Measurements from ENCODE around the gene RGS7. TPM values are rescaled to one million over a fixed set of nuclear protein-coding genes. Genes with fewer than 3 reads are reported as not detected.

The RGS7 gene
- total RNA-seq, 1 donor from 2014 or later = 2.5 TPM

DNA sequence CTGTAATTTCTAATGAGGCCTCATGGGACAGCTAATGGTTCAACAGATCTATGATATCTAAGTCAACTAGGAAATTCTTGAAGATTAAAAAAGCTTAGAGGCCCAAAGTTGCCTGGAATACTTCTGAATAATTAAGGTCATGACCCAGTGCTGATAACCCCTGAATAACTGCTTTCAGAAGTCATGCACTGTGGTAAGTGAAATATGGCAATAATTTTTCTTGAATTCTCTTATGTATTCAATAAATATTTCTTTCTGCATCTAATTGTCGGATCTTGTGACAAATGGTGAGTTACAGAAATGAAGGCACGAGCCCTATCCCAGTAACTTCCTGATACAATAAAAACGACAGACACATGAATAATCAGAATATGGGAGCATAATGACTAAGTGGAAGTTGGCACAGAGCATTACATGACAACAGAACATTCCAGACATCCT lies 525.8 kb downstream of the RGS7 start:
- TF ChIP-seq, protein P1, sequence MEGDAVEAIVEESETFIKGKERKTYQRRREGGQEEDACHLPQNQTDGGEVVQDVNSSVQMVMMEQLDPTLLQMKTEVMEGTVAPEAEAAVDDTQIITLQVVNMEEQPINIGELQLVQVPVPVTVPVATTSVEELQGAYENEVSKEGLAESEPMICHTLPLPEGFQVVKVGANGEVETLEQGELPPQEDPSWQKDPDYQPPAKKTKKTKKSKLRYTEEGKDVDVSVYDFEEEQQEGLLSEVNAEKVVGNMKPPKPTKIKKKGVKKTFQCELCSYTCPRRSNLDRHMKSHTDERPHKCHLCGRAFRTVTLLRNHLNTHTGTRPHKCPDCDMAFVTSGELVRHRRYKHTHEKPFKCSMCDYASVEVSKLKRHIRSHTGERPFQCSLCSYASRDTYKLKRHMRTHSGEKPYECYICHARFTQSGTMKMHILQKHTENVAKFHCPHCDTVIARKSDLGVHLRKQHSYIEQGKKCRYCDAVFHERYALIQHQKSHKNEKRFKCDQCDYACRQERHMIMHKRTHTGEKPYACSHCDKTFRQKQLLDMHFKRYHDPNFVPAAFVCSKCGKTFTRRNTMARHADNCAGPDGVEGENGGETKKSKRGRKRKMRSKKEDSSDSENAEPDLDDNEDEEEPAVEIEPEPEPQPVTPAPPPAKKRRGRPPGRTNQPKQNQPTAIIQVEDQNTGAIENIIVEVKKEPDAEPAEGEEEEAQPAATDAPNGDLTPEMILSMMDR (conservative IDR thresholded peaks at IDR 0.05) = no peak
- Mint-ChIP-seq H3K27me3 (peaks cover 13% of the 10 kb centered on the region), H3K36me3 (no peaks in the 10 kb centered on the region), H3K27ac (no peak overlapping the region), H3K9me3 (peaks cover 7% of the 10 kb centered on the region), H3K4me1 (ENCODE audit: unreplicated experiment) (peaks cover 7% of the 10 kb centered on the region), H3K4me3 (no peak overlapping the region)
- DNase-seq (ENCODE audit: extremely low spot score, unreplicated experiment) = no peak

DNA sequence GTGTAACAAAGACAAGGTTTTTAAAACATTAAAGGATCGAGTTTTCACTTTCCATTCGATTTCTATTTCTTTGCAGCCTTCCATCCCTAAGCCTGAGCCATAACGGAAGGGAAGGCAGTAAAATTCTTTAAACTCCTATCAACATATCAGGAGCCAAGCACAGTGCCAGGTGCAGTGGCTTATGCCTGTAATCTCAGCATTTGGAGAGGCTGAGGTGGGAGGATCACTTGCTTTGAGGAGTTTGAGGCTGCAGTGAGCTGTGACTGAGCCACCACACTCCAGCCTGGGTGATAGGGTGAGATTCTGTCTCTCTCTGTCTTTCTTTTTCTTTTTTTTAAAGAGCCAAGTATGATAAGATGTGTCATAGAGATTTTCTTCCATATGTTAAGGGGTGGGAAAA lies 527.5 kb downstream of the RGS7 start:
- H3K27ac Mint-ChIP-seq = no peak overlapping the region
- H3K36me3 Mint-ChIP-seq = no peaks in the 10 kb centered on the region
- TF ChIP-seq, protein P1 (conservative IDR thresholded peaks at IDR 0.05) = no peak
- peaks cover 7% of the 10 kb centered on the region for H3K9me3 Mint-ChIP-seq
- H3K27me3 Mint-ChIP-seq = peaks cover 13% of the 10 kb centered on the region
- no peak overlapping the region for H3K4me3 Mint-ChIP-seq
- peaks cover 7% of the 10 kb centered on the region for H3K4me1 Mint-ChIP-seq (ENCODE audit: unreplicated experiment)
- no peak for DNase-seq (ENCODE audit: extremely low spot score, unreplicated experiment)

DNA sequence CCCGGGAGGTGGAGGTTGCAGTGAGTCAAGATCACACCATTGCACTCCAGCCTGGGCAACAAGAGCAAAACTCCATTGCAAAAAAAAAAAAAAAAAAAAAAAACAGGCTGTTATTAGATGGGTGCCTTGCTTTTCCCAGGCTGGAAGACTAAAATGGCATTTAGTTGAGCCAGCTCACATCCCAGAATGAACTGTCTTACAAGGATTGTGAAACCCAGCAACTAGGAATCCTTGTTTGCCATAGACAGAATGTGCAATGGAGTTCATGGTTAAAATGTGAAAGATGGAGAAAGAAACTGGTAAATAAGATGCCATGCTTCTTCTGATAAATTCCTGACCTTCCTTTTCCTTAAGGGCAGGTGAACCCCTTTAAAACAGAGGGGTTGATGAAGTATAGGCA lies 529.2 kb downstream of the RGS7 start:
- Mint-ChIP-seq H3K27me3 (peaks cover 13% of the 10 kb centered on the region), H3K27ac (no peak overlapping the region), H3K36me3 (no peaks in the 10 kb centered on the region), H3K9me3 (peaks cover 7% of the 10 kb centered on the region), H3K4me3 (no peak overlapping the region), H3K4me1 (ENCODE audit: unreplicated experiment) (peaks cover 7% of the 10 kb centered on the region)
- DNase-seq (ENCODE audit: extremely low spot score, unreplicated experiment) = no peak
- TF ChIP-seq, protein P1 (conservative IDR thresholded peaks at IDR 0.05) = no peak

DNA sequence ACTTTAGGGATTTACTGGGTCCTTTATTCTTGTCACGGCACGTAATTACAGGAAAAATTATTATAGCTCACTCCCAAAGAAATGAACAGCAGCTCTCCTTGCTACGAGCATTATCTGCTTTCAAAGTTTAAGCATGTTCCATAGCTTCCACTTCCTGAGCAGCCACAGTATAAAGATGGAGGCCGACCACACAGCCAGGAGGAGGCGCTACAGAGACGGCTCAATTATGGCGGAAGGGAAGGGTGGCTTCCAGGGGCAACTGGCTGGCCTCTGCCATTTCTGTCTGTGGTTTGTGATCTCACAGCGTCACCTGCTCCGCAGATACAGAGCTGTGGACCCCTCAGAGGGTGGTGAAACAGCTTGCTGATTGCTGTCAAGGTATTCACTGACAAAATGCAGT lies 532.8 kb downstream of the RGS7 start:
- Mint-ChIP-seq H3K36me3 (no peaks in the 10 kb centered on the region), H3K4me1 (ENCODE audit: unreplicated experiment) (no peaks in the 10 kb centered on the region), H3K4me3 (no peak overlapping the region), H3K27me3 (peaks cover 6% of the 10 kb centered on the region), H3K9me3 (peaks cover 7% of the 10 kb centered on the region), H3K27ac (no peak overlapping the region)
- DNase-seq (ENCODE audit: extremely low spot score, unreplicated experiment) = no peak
- TF ChIP-seq, protein P1 (conservative IDR thresholded peaks at IDR 0.05) = no peak

DNA sequence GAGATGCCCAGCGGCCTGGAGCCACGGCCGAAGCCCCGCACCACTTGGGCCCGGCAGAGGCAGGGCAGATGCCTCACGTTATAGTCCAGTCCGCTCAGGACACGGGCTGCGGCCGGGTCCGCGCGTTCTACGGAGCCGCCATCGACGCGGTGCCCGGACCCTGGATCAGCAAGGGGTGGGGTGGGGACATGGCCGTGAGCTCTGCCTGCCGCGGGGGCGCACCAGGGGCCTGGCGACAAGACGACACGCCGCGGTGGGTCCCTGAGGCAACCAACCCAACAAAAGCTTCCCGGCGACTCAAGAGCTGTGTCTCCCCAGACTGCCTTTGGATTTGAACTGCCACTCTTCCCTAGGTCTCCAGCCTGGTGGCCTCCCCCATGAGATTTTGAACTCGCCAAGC lies 533.6 kb downstream of the RGS7 start:
- Mint-ChIP-seq H3K27me3 (peaks cover 6% of the 10 kb centered on the region), H3K36me3 (no peaks in the 10 kb centered on the region), H3K4me1 (ENCODE audit: unreplicated experiment) (no peaks in the 10 kb centered on the region), H3K27ac (no peak overlapping the region), H3K4me3 (no peak overlapping the region), H3K9me3 (peaks cover 12% of the 10 kb centered on the region)
- DNase-seq (ENCODE audit: extremely low spot score, unreplicated experiment) = no peak
- TF ChIP-seq, protein P1 (conservative IDR thresholded peaks at IDR 0.05) = no peak

DNA sequence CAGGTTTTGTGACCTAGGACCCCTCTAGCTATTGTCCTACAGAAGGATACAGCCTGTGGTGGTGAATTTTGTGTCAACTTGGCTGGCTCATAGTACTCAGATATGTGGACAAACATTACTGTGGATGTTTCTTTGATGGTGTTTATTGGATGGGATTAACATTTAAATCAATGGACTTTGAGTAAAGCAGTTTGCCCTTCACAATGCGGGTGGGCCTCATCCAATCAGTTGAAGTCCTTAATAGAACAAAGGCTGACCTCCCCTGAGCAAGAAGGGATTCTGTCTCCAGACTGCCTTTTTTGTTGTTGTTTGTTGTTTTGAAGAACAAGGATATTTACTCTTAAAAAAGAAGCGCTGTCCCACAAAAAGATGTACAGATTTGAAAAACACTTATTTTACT lies 535.1 kb downstream of the RGS7 start:
- DNase-seq (ENCODE audit: extremely low spot score, unreplicated experiment) = no peak
- H3K27me3 Mint-ChIP-seq = peaks cover 2% of the 10 kb centered on the region
- no peaks in the 10 kb centered on the region for H3K4me1 Mint-ChIP-seq (ENCODE audit: unreplicated experiment)
- no peak overlapping the region for H3K4me3 Mint-ChIP-seq
- peaks cover 9% of the 10 kb centered on the region for H3K9me3 Mint-ChIP-seq
- no peak overlapping the region for H3K27ac Mint-ChIP-seq
- no peaks in the 10 kb centered on the region for H3K36me3 Mint-ChIP-seq
- TF ChIP-seq, protein P1 (conservative IDR thresholded peaks at IDR 0.05) = no peak
